NCI-H1417 (cell line): ENCODE data around the gene BBOX1.
"Not testable (repeated sequence)": the region's sequence is repeated elsewhere in the genome, so short reads cannot be mapped to it uniquely, and the experiment has no call there.

Source experiments
- DNase-seq, 3 experiments: peaks; one replicate each; lab custom pipeline; 2025; lab: John Stamatoyannopoulos, UW

The BBOX1 gene

GRCh38 chr11:27040302-27041115, at the start of gene BBOX1:
TSS of gene BBOX1 (plus strand) at chr11:27040815. CDS start at chr11:27055431, 14,616 bp downstream.
- DNase-seq, result peak; percentile 46 to 72 (median 52)

GRCh38 chr11:26992031-26992541, 48.5 kb upstream of the BBOX1 start:
- DNase-seq, result no peak

GRCh38 chr11:26993965-26994457, 46.6 kb upstream of the BBOX1 start, which contains the start of gene FIBIN:
TSS of gene FIBIN (plus strand) at chr11:26994112. CDS start at chr11:26994527, 415 bp downstream.
- DNase-seq, result no peak

- DNase-seq, result no peak
Measured at GRCh38 chr11:26994631-26995095, 46.0 kb upstream of the BBOX1 start.

- DNase-seq, result no peak
Measured at GRCh38 chr11:26995701-26996460, 44.7 kb upstream of the BBOX1 start.

GRCh38 chr11:26997378-26997777, 43.2 kb upstream of the BBOX1 start:
- no peak for DNase-seq

GRCh38 chr11:27001136-27001730, 39.4 kb upstream of the BBOX1 start:
- not testable (repeated sequence) for DNase-seq

- DNase-seq, result no peak
Measured at GRCh38 chr11:27002431-27002830, 38.2 kb upstream of the BBOX1 start.

- no peak for DNase-seq
Measured at GRCh38 chr11:27002838-27003237, 37.8 kb upstream of the BBOX1 start.

GRCh38 chr11:27004103-27004502, 36.5 kb upstream of the BBOX1 start:
- DNase-seq, result peak in 1 of 3 experiments; percentile 34

- DNase-seq, result no peak
Measured at GRCh38 chr11:27008811-27009535, 31.6 kb upstream of the BBOX1 start.

- DNase-seq, result no peak
Measured at GRCh38 chr11:27011560-27012233, 28.9 kb upstream of the BBOX1 start.

GRCh38 chr11:27012234-27012921, 28.2 kb upstream of the BBOX1 start:
- no peak for DNase-seq

- DNase-seq, result peak in 1 of 3 experiments; percentile 44
Measured at GRCh38 chr11:27013781-27014361, 26.7 kb upstream of the BBOX1 start.

- no peak for DNase-seq
Measured at GRCh38 chr11:27018902-27019529, 21.6 kb upstream of the BBOX1 start.

- DNase-seq, result peak in 2 of 3 experiments; percentile 54 to 89
Measured at GRCh38 chr11:27020751-27021150, 19.9 kb upstream of the BBOX1 start.

GRCh38 chr11:27022659-27023251, 17.9 kb upstream of the BBOX1 start:
- DNase-seq, result no peak

GRCh38 chr11:27024865-27025264, 15.8 kb upstream of the BBOX1 start:
- DNase-seq, result no peak
